Common myeloid progenitor, CD34-positive (primary cell): Measurements from ENCODE around the gene ANKRD61.
"Not testable (repeated sequence)": the region's sequence is repeated elsewhere in the genome, so short reads cannot be mapped to it uniquely, and the experiment has no call there.

Experiments used
- CTCF ChIA-PET: fragments of 350-600 bp; sonication (Branson Sonifier 250); formaldehyde crosslinking; loops from one replicate; lab custom pipeline; 2021; ENCODE audit warnings: antibody characterized with exemption; lab: Charles Lee
- POLR2A ChIA-PET: fragments of 350-600 bp; sonication (Branson Sonifier 250); formaldehyde crosslinking; loops from one replicate; lab custom pipeline; 2021; ENCODE audit warnings: antibody characterized with exemption; lab: Charles Lee
- DNase-seq, 3 donors: peaks; one replicate each; pipeline versions ENCODE4 v3.0.0 to v3.0.0-alpha.2; 2013
- H3K27ac ChIP-seq, 2 experiments: 1 replicate in 1 of 2; 2 replicates in 1 of 2; pipeline ENCODE4 v1.7.0; 2013; ENCODE audit warnings: inconsistent platforms in 2 of 2, low read length in 2 of 2, mild to moderate bottlenecking in 2 of 2, low read depth in 1 of 2, moderate library complexity in 1 of 2; ENCODE audit not compliant: severe bottlenecking in 2 of 2, insufficient read depth in 1 of 2, poor library complexity in 1 of 2
- H3K27me3 ChIP-seq, 5 experiments: replicated peaks in 2 of 5; 1 replicate in 3 of 5; 2 replicates in 2 of 5; pipeline versions ENCODE4 v1.6.1 to v1.7.0; 2013; ENCODE audit warnings: low read length in 4 of 5, mild to moderate bottlenecking in 2 of 5, moderate library complexity in 2 of 5, inconsistent platforms in 1 of 5; ENCODE audit not compliant: insufficient read depth in 5 of 5, control insufficient read depth in 4 of 5
- H3K36me3 ChIP-seq, 4 experiments: 1 replicate in 2 of 4; 2 replicates in 2 of 4; pipeline versions ENCODE4 v1.6.1 to v1.7.0; 2013; ENCODE audit warnings: low read length in 3 of 4, control low read depth in 1 of 4, mild to moderate bottlenecking in 1 of 4; ENCODE audit not compliant: control insufficient read depth in 4 of 4, insufficient read depth in 4 of 4
- H3K4me1 ChIP-seq, 4 experiments: 1 replicate in 3 of 4; 2 replicates in 1 of 4; pipeline versions ENCODE4 v1.6.1 to v1.7.1; 2013; ENCODE audit warnings: low read length in 3 of 4, mild to moderate bottlenecking in 3 of 4, control low read depth in 1 of 4, inconsistent platforms in 1 of 4, moderate library complexity in 1 of 4; ENCODE audit not compliant: control insufficient read depth in 4 of 4, insufficient read depth in 4 of 4; ENCODE audit errors: control extremely low read depth in 1 of 4
- H3K4me3 ChIP-seq, 7 experiments: 1 replicate in 4 of 7; 2 replicates in 3 of 7; pipeline versions ENCODE4 v1.5.1 to v1.7.0; 2013; ENCODE audit warnings: mild to moderate bottlenecking in 7 of 7, low read length in 6 of 7, moderate library complexity in 6 of 7, inconsistent platforms in 2 of 7, low read depth in 2 of 7, control low read depth in 1 of 7; ENCODE audit not compliant: insufficient read depth in 4 of 7, control insufficient read depth in 1 of 7; ENCODE audit errors: extremely low read depth in 1 of 7
- H3K9me3 ChIP-seq, 5 experiments: 1 replicate in 4 of 5; 2 replicates in 1 of 5; pipeline versions ENCODE4 v1.6.1 to v1.7.1; 2013; ENCODE audit warnings: low read length in 4 of 5, mild to moderate bottlenecking in 2 of 5, inconsistent platforms in 1 of 5, low read depth in 1 of 5, moderate library complexity in 1 of 5; ENCODE audit not compliant: control insufficient read depth in 4 of 5, insufficient read depth in 2 of 5; ENCODE audit errors: control extremely low read depth in 1 of 5
- WGBS: methylation state at CpG from one replicate; pipeline ENCODE4 v1.1.5; 2013; ENCODE audit not compliant: insufficient coverage; 5-methylcytosine and 5-hydroxymethylcytosine counted together

ANKRD61 gene

DNA sequence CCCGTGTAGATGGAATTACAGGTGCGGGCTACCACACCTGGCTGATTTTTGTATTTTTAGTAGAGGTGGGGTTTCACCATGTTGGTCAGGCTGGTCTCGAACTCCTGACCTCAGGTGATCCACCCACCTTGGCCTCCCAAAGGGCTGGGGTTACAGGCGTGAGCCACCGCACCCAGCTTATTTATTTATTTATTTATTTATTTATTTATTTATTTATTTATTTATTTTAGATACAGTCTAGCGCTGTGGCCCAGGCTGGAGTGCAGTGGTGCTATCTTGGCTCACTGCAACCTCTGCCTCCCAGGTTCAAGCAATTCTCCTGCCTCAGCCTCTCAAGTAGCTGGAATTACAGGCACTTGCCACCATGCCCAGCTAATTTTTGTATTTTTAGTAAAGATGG lies 51.9 kb downstream of the ANKRD61 start:
- WGBS = 100% methylated on average over 2 of the region's 6 CpGs
- H3K4me3 ChIP-seq, H3K27me3 ChIP-seq, H3K36me3 ChIP-seq, POLR2A ChIA-PET, H3K9me3 ChIP-seq, H3K27ac ChIP-seq, DNase-seq: not testable (repeated sequence)
- CTCF ChIA-PET = interaction anchor here (1.5 to 1.9 kb wide), 2 partner anchors 10 to 12 kb away, joined by 3 to 4 read pairs; no protein-coding TSS in a partner anchor
- peaks cover 2 to 13% (median 5%) of the 10 kb centered on the region in 4 experiments for H3K4me1 ChIP-seq
